ENCODE measurements around the gene ZNF574.

ZNF574 gene

DNA sequence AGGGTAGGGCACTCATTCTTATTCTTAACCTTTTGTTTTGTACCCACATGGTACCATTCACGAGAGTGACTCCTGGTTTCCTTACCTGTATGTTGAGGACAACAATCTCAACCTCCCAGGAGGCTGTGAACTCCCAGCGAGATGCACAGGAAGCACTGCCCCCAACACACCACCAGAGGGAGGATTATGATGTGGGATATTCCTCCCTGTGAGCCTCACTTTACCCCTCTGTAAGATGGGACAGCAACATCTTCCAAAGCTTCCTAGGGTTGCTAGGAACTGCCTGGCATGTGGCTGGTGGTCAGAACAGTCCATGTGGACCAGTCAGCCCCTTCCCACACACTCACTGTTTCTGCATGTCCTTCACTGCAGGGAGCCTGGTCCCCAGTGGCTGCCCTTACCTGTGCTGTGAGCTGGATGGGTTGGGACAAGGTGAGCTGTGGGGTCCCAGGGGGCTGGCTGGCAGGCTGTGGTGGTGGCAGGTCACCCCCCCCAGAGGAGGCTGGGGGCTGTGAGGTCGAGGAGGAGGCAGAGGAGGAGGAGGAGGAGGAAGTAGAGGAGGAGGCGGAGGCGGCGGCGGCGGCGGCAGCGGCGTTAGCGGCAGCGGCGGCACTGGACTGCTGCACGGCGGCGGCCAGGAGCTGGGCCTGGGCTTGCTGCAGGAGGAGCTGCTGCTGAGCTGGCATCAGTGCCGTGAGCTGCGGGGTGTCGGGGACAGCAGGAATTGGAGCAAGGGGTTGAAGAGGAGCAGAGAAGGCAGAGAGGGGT lies 40.5 kb downstream of the ZNF574 start:
- TF ChIP-seq FOXP2 (optimal IDR thresholded peaks at IDR 0.05; ENCODE audit: borderline replicate concordance, extremely low read depth, extremely low read length, insufficient read depth) (no peak), POLR2AphosphoS5 (IDR thresholded peaks at IDR 0.05; ENCODE audit: low read depth, low read length) (no peak), TAF1 (IDR thresholded peaks at IDR 0.05; ENCODE audit: borderline replicate concordance, insufficient read depth, low read length) (no peak), SIN3A (IDR thresholded peaks at IDR 0.05; ENCODE audit: borderline replicate concordance, insufficient read depth, low read length) (no peak)
- TF ChIP-seq, protein P1, sequence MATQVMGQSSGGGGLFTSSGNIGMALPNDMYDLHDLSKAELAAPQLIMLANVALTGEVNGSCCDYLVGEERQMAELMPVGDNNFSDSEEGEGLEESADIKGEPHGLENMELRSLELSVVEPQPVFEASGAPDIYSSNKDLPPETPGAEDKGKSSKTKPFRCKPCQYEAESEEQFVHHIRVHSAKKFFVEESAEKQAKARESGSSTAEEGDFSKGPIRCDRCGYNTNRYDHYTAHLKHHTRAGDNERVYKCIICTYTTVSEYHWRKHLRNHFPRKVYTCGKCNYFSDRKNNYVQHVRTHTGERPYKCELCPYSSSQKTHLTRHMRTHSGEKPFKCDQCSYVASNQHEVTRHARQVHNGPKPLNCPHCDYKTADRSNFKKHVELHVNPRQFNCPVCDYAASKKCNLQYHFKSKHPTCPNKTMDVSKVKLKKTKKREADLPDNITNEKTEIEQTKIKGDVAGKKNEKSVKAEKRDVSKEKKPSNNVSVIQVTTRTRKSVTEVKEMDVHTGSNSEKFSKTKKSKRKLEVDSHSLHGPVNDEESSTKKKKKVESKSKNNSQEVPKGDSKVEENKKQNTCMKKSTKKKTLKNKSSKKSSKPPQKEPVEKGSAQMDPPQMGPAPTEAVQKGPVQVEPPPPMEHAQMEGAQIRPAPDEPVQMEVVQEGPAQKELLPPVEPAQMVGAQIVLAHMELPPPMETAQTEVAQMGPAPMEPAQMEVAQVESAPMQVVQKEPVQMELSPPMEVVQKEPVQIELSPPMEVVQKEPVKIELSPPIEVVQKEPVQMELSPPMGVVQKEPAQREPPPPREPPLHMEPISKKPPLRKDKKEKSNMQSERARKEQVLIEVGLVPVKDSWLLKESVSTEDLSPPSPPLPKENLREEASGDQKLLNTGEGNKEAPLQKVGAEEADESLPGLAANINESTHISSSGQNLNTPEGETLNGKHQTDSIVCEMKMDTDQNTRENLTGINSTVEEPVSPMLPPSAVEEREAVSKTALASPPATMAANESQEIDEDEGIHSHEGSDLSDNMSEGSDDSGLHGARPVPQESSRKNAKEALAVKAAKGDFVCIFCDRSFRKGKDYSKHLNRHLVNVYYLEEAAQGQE (IDR thresholded peaks at IDR 0.05; ENCODE audit: insufficient read depth in 1 of 2, low read depth in 2 of 2, low read length in 2 of 2), result no peak

DNA sequence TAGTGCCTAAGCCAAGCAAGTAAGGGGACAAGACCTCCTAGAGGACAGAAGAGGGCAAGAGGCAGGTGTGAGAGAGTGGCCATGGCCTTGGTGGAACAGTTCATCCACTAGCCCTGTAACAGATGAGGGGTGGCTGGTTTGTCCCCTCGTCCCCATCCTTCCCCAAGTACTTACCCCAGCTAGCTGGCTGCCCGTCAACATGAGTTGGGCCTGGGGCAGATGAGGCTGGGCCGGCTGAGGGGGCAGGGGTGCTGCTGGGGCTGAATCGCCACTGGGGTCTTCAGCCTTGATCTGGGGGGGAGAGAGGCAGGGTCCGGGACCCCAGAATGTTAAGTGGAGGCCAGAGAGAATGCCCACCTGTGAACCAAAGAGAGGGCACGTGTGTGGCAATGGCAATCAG lies 41.1 kb downstream of the ZNF574 start:
- no peak for TF ChIP-seq POLR2AphosphoS5 (IDR thresholded peaks at IDR 0.05; ENCODE audit: low read depth, low read length)
- TF ChIP-seq TAF1 (IDR thresholded peaks at IDR 0.05; ENCODE audit: borderline replicate concordance, insufficient read depth, low read length), result no peak
- no peak for TF ChIP-seq SIN3A (IDR thresholded peaks at IDR 0.05; ENCODE audit: borderline replicate concordance, insufficient read depth, low read length)
- TF ChIP-seq, protein P1 (IDR thresholded peaks at IDR 0.05; ENCODE audit: insufficient read depth in 1 of 2, low read depth in 2 of 2, low read length in 2 of 2), result no peak
- TF ChIP-seq FOXP2 (optimal IDR thresholded peaks at IDR 0.05; ENCODE audit: borderline replicate concordance, extremely low read depth, extremely low read length, insufficient read depth), result no peak

DNA sequence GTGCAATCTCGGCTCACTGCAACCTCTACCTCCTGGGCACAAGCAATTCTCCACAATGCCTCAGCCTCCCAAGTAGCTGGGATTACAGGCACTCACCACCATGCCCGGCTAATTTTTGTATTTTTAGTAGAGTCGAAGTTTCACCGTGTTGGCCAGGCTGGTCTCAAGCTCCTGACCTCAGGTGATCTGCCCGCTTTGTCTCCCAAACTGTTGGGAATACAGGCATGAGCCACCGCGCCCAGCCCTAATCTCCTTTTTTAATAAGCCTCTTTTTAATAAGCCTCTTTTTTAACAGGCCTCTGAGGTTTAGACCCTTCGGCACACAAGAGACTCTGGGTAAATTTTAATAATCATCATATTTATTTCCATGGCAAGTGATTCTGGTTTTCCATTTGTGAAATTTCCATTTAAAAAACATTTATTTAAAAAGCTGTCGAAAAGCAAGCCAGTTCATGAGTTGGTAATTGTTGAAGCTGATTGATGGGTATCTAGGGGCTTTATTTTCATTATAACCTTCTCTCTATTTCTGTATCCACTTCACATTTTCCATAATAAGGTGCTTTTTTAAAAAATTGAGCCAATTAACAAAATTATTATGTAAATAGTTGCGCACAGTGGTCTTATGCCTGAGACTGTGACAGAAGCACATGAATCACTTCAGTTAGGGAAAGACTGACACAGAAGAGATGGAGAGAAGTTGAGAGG lies 44.5 kb downstream of the ZNF574 start:
- TF ChIP-seq SIN3A (IDR thresholded peaks at IDR 0.05; ENCODE audit: borderline replicate concordance, insufficient read depth, low read length), result no peak
- TF ChIP-seq, protein P1 (IDR thresholded peaks at IDR 0.05; ENCODE audit: insufficient read depth in 1 of 2, low read depth in 2 of 2, low read length in 2 of 2), result no peak
- no peak for TF ChIP-seq FOXP2 (optimal IDR thresholded peaks at IDR 0.05; ENCODE audit: borderline replicate concordance, extremely low read depth, extremely low read length, insufficient read depth)
- TF ChIP-seq POLR2AphosphoS5 (IDR thresholded peaks at IDR 0.05; ENCODE audit: low read depth, low read length), result no peak
- TF ChIP-seq TAF1 (IDR thresholded peaks at IDR 0.05; ENCODE audit: borderline replicate concordance, insufficient read depth, low read length), result no peak

DNA sequence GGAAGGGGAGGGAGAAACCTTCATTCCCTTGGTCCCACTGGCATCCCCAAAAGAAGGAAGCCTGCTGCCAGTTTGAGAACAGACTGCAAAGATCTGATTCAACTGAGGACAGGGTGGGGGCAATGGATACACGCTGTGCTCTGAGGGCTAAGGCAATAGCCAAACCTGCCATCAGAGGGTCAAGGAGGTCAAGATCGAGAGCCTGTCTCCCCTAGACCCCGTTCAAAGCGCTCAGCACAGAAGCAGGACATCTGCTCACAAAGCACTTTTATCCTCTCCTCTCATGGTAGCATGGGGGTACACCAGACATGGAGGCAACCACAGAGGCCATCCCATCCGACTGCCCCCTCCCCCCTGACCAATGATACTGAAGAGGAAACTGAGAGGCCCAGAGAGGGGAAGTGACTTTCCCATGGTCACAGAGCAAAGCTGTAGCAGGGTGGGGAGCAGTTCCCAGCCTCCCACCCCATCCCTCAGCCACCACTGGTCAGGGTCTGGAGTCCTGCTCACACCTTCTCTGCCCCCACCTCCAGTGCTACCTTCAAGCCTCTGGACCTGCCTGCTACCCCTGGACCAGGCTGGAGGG lies 45.2 kb downstream of the ZNF574 start:
- TF ChIP-seq TAF1 (IDR thresholded peaks at IDR 0.05; ENCODE audit: borderline replicate concordance, insufficient read depth, low read length) (no peak), SIN3A (IDR thresholded peaks at IDR 0.05; ENCODE audit: borderline replicate concordance, insufficient read depth, low read length) (no peak), FOXP2 (optimal IDR thresholded peaks at IDR 0.05; ENCODE audit: borderline replicate concordance, extremely low read depth, extremely low read length, insufficient read depth) (no peak), POLR2AphosphoS5 (IDR thresholded peaks at IDR 0.05; ENCODE audit: low read depth, low read length) (no peak)
- TF ChIP-seq, protein P1 (IDR thresholded peaks at IDR 0.05; ENCODE audit: insufficient read depth in 1 of 2, low read depth in 2 of 2, low read length in 2 of 2), result no peak
